ENCODE data around the gene ZFP92.

DNA sequence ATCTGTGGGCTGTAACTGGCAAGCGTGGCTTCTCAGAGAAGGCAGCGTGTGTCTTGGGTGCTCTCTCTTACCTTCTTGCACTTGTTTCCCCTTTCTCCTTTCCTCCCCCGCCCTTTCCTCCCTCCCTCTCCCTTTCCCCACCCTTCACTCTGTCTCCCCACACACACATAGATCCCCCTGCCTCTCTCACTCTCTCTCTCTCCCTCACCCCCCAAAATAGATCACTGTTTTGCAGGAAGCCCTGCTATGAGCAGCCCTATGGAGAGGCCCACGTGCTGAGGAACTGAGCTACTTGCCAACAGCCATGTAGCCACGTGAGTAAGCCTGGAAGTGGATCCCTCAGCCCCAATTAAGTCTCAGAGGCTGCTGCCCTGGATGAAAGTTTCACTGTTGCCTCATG is 5.8 kb upstream of the ZFP92 start:
- TF ChIP-seq, protein P1, sequence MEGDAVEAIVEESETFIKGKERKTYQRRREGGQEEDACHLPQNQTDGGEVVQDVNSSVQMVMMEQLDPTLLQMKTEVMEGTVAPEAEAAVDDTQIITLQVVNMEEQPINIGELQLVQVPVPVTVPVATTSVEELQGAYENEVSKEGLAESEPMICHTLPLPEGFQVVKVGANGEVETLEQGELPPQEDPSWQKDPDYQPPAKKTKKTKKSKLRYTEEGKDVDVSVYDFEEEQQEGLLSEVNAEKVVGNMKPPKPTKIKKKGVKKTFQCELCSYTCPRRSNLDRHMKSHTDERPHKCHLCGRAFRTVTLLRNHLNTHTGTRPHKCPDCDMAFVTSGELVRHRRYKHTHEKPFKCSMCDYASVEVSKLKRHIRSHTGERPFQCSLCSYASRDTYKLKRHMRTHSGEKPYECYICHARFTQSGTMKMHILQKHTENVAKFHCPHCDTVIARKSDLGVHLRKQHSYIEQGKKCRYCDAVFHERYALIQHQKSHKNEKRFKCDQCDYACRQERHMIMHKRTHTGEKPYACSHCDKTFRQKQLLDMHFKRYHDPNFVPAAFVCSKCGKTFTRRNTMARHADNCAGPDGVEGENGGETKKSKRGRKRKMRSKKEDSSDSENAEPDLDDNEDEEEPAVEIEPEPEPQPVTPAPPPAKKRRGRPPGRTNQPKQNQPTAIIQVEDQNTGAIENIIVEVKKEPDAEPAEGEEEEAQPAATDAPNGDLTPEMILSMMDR (IDR thresholded peaks at IDR 0.05; ENCODE audit: insufficient read depth, low read depth, low read length), result no peak
- TF ChIP-seq EZH2 (IDR thresholded peaks at IDR 0.05; ENCODE audit: insufficient read depth, low read length), result no peak

Measured in astrocyte (in vitro differentiated cells and primary cell).